Suppressor macrophage (primary cell): ENCODE measurements around the gene ANKHD1.

Experiments used
- DNase-seq, 4 experiments: peaks; one replicate each; pipeline ENCODE4 v3.0.0-alpha.2; 2020 to 2022

ANKHD1 gene

GRCh38 chr5:140371356-140372151, 30.1 kb upstream of the ANKHD1 start:
- no peak for DNase-seq

DNA sequence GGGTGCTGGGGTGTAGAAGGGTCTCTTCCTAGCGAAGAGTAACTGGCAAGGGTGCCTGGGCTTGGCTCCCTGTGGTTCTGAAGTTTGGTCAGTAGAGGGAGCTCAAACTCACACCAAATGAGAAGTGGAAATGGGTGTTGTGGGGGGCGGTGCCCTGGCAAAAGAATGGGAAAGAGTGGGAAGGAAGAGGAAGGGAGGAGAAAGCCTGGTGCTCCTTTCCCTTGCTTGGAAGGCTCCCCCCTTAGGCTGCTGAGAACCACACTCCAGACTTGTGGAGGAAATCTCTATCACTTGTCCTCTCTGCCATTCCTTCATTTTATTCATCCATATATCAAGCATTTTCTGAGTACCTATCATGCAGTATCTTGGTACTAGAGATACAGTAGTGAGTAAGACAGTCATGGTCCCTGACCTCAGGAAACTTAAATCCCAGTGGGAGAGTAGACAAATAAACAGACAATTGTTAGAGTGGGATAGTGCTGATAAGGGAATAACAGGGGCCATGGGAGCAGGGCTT, 28.6 kb upstream of the ANKHD1 start:
- peak; percentile 71 to 78 (median 76) for DNase-seq

- DNase-seq = no peak
Measured at GRCh38 chr5:140381351-140381750, 20.3 kb upstream of the ANKHD1 start.

DNA sequence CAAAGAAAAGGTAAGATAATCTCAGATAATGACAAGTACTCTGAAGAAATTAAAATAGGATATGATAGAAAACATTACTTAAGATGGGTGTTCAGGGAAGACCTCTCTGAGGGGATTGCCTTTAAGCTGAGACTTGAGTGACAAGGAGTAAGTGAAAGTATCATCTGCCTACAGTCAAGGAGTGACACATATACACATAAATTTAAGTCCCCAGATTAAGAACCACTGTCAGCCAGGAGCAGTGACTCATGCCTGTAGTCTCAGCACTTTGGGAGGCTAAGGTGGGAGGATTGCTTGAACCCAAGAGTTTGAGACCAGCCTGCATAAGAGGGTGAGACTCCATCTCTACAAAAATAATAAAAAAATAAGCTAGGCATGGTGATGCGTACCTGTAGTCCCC, 19.7 kb upstream of the ANKHD1 start:
- no peak for DNase-seq

- DNase-seq = no peak
Measured at GRCh38 chr5:140382866-140383265, 18.8 kb upstream of the ANKHD1 start.

DNA sequence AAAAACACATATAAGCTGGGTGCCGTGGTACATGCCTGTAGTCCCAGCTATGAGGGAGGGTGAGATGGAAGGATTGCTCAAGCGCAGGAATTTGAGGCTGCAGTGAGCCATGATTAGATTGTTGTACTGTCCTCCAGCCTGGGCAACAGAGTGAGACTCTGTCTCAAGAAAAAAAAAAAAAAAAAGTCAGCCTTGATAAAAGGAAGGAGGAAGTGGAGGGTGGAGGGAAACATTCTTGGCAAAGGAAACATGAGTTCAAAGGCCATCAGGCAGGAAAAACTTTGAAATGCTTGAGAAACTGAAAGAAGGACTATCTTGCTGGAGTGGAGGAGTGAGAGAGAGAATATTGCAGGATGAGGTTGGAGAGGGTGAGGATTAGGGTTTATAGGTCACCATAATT, 18.3 kb upstream of the ANKHD1 start:
- DNase-seq = no peak

DNA sequence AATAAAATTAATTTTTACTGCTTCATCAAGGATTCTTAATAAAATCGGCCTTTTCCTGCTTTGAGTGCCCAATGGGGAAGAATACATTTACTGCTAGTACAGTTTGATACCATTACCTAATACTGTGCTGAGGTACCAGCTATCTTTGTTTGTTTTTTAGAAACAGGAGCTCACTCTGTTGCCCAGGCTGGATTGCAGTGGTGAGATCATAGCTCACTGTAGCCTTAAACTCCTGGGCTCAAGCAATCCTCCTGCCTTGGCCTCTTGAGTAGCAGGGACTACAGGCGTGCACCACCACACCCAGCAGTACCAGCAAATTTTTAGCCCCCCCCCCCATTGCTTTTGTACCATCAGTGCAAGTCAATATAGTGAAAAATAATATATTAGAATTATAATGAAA, 13.6 kb upstream of the ANKHD1 start:
- DNase-seq = no peak

GRCh38 chr5:140391312-140391711, 10.3 kb upstream of the ANKHD1 start:
- no peak for DNase-seq

DNA sequence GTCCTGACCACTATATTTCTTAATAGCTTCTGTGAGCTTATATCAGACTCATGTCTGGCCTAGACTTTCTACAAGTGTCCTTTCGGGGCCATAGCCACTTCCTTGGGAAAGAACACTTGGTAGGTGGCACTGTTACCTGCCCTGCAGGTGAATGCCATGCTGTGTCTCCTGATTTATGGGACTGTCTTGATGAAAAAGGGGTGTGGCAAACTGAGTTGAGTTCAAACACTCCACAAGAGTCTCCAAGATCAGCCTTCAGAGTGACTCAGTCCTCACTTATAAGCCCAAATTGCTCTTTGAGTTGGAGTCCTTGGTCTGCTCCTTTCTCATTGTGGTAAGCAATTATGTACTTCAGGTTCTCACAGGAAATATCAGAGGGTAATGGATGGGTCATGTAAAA, 9.9 kb upstream of the ANKHD1 start:
- DNase-seq = no peak

DNA sequence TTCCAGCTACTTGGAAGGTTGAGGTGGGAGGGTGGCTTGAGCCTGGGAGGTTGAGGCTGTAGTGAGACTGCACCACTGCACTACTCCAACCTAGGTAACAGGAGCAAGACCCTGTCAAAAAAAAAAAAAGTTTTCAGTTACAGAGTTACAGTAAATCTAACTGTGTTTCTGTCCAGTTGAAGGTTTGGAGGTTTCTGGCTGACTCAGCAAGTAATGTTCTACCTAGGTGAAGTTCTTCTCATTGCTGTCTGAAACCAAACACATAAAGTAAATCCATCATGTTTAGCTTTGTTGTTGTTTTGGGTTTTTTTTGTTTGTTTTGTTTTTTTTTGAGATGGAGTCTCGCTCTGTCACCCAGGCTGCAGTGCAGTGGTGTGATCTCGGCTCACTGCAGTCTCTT, 7.9 kb upstream of the ANKHD1 start:
- DNase-seq = no peak

DNA sequence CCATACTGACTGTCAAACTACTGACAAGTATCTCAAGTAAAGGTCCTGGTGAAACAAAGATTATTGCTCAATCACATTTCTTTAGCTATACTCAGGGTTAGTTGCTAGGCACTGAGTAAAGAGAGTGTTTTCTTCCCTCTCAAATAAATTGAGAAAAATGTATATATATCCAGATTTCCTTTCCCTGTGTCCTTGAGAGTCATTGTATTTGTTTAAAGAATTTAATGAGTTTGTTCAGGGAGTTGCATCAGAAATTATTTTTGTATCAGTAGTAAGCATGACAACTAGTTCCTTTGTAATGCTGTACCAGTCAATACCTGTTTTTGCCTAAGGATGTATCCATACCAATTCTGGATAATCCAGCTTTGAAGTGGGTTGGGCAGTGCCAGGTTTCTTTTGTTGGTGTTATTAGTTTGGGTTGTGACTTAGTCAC, 3.2 kb upstream of the ANKHD1 start:
- no peak for DNase-seq

- no peak for DNase-seq
Measured at GRCh38 chr5:140399979-140400729, 1.5 kb upstream of the ANKHD1 start.

DNA sequence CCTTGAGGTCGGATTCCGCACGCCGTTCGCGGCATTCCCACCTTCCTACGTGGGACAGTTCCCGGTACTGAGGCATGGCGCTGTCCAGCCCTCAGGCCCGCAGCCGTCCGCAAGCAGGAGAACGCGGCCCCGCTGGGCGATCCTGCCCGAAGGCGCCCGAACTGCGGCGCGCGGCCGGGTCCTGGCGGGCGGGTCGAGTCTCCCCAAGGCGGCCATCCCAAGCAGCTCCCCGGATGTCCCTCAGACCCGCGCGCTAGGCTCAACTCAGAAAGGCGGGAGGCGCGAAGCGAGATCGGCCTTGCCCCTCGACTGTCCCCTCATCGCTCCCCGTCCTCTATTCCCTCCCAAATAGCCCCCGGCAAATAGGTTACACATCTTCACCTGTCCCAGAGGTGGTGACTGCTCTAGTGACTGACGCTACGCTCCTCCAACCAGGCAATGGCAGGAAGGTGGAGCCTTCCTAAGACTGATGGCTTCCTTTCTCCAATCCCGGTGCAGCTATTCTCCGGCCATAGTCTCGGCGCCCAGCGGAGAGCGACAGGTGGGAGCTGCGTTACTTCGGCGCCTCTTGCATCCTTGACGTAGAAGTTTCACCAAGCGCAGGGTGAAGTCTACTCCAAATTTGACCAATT, 787 bp upstream of the ANKHD1 start:
- DNase-seq = peak; percentile 90 to 96 (median 94)

GRCh38 chr5:140402258-140403074, 833 bp downstream of the ANKHD1 start:
- peak; percentile 65 to 80 (median 75) for DNase-seq

GRCh38 chr5:140403613-140404012, 2.0 kb downstream of the ANKHD1 start:
- no peak for DNase-seq

DNA sequence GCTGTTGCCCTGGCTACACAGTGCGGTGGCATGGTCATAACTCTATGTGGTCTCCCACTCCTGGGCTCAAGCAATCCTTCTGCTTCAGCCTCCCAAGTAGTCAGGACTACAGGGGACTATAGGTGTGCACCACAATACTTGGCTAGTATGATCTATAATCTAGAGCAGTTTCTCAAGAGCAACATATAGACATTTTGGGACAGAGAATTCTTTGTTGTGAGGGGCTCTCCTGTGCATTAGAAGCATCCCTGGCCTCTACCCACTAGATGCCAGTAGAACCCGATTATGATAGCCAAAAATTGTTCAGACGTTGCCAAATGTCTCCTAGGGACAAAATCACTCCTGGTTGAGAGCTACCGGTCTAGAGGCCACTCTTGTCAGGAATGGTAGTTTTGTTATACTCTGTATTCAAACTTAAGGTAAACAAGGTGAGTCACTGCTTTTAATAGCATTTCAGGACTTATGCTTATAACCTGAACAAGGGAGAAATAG, 7.2 kb downstream of the ANKHD1 start:
- DNase-seq = no peak

DNA sequence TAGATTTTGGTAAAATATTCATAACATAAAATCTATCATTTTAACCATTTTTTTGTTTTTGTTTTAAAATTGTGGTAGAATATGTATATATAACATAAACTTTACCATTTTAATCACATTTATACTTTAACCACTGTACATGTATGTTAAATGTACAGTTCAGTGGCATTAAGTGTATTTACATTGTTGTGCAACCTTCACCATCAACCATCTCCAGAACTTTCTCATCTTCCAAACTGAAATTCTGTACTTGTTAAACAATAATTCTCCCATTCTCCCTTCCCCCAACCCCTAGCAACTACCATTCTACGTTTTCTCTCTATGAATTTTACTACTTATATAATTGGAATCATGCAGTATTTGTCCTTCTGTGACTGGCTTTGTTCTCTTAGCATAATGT, 11.6 kb downstream of the ANKHD1 start:
- DNase-seq = no peak

- no peak for DNase-seq
Measured at GRCh38 chr5:140417235-140417634, 15.6 kb downstream of the ANKHD1 start.

GRCh38 chr5:140418862-140419520, 17.4 kb downstream of the ANKHD1 start:
- no peak for DNase-seq

DNA sequence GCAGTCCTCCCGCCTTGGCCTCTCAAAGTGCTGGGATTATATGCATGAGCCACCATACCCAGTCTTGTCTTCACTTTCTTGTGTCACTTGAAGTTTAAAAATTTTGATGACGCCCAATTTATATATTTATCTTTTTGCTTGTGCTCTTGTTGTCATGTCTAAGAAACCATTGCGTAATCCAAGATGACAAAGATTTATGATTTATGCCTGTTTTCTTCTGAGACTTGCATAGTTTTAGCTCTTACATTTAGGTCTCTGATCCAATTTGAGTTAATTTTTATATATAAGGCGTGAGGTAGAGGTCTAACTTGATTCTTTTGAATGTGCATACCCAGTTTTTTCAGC, 18.6 kb downstream of the ANKHD1 start:
- peak in 2 of 4 experiments; percentile 20 to 38 for DNase-seq

DNA sequence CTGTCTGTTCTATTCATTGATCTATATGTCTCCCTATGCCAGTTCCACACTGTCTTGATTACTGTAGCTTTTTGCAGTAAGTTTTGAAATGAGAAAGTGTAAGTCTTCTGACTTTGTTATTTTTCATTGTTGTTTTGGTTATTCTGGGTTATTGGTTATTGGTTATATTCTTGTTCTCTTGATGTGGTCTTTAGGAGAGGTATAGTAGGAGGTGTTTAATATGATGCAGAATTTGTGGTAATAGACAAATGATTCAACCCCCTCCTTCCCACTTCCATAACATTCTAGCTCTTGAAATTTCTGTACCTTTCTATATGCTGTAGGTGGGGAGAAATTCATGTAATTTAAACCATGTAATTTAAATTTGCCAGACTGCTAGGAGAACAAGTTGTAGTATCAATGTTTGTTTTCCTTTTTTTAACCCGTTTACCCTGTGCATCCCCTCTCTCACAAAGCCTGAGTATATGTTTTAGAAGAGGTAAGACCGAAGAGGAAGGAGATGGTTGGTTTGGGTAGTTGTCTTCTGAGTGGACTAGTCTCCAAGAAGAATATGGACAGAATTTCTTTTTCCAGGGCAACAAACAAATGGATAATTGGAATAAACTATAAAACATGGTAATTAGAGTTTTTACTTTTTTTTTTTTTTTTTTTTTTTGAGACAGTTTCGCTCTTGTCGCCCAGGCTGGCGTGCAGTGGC, 19.2 kb downstream of the ANKHD1 start:
- DNase-seq = no peak
